Dedifferentiated amniotic fluid mesenchymal stem cell (primary cell): ENCODE measurements around the gene AKTIP.
A peak's percentile ranks its signal among the peaks of the same experiment; 100 is the strongest.
"Not testable (repeated sequence)": the region's sequence is repeated elsewhere in the genome, so short reads cannot be mapped to it uniquely, and the experiment has no call there.

Experiments
- DNase-seq: peaks from one replicate; pipeline ENCODE4 v3.0.0-alpha.2; 2016; ENCODE audit errors: extremely low spot score

Gene AKTIP

GRCh38 chr16:53502331-53503269, at the start of gene AKTIP:
TSS of gene AKTIP (minus strand) at chr16:53503209. CDS start at chr16:53500259, 2,950 bp downstream.
- DNase-seq = peak; percentile 31

- peak; percentile 90 for DNase-seq
These were observed 47.1 kb upstream of the AKTIP start for GRCh38 chr16:53549970-53550690.

GRCh38 chr16:53546988-53547391, 44.0 kb upstream of the AKTIP start:
- DNase-seq = no peak

GRCh38 chr16:53545433-53545832, 42.4 kb upstream of the AKTIP start:
- no peak for DNase-seq

GRCh38 chr16:53542283-53542682, 39.3 kb upstream of the AKTIP start:
- no peak for DNase-seq

- no peak for DNase-seq
These were observed 38.3 kb upstream of the AKTIP start for GRCh38 chr16:53541326-53541725.

GRCh38 chr16:53539759-53540718, 37.0 kb upstream of the AKTIP start:
- not testable (repeated sequence) for DNase-seq

- DNase-seq = not testable (repeated sequence)
These were observed 36.3 kb upstream of the AKTIP start for GRCh38 chr16:53539346-53539745.

GRCh38 chr16:53537626-53538025, 34.6 kb upstream of the AKTIP start:
- DNase-seq = no peak

- no peak for DNase-seq
These were observed 31.2 kb upstream of the AKTIP start for GRCh38 chr16:53534206-53534605.

GRCh38 chr16:53530741-53531140, 27.7 kb upstream of the AKTIP start:
- DNase-seq = no peak

GRCh38 chr16:53530046-53530445, 27.0 kb upstream of the AKTIP start:
- no peak for DNase-seq

GRCh38 chr16:53529513-53529912, 26.5 kb upstream of the AKTIP start:
- DNase-seq = no peak

- DNase-seq = no peak
These were observed 25.8 kb upstream of the AKTIP start for GRCh38 chr16:53528797-53529196.

- DNase-seq = no peak
These were observed 21.1 kb upstream of the AKTIP start for GRCh38 chr16:53523971-53524548.

- no peak for DNase-seq
These were observed 20.3 kb upstream of the AKTIP start for GRCh38 chr16:53523126-53523804.

- no peak for DNase-seq
These were observed 16.5 kb upstream of the AKTIP start for GRCh38 chr16:53519417-53520091.

- DNase-seq = no peak
These were observed 15.8 kb upstream of the AKTIP start for GRCh38 chr16:53518550-53519416.

- DNase-seq = no peak
These were observed 14.8 kb upstream of the AKTIP start for GRCh38 chr16:53517851-53518250.
